Measurements from ENCODE around the gene ARMC9.
"Not testable (repeated sequence)": the region's sequence is repeated elsewhere in the genome, so short reads cannot be mapped to it uniquely, and the experiment has no call there.

The ARMC9 gene

DNA sequence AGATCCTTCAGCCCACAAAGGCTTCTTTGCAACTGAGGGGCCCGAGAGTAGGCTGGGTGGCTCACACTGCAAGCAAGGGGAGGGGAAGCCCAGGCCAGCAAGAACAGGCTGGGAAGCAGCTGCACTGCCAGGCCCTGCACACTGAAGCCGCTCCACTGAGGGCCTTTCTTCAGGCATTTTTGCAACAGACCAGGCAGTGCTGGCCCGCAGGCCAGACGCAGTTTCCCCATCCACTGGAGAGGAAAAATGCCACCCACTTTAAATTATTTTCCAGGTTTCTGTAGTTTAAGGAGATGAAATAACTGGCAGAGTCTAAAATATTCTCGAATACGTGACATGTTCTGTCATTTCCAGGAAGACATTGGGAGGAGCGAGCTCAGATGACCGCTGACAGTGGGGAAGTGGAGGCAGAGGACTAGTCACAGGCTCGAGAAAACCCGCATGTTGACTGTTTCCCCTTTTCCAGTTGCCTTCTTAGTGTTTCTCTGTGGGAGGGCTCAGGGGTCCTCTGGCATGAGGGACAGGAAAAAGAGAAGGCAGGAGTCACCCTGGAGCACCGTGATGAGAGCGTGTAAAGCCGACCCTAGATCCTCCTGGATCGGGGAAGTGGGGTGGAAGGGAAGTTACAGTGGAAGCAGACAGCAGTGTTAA lies 143.8 kb downstream of the ARMC9 start:
- no peak for DNase-seq (ENCODE audit: low read depth)

DNA sequence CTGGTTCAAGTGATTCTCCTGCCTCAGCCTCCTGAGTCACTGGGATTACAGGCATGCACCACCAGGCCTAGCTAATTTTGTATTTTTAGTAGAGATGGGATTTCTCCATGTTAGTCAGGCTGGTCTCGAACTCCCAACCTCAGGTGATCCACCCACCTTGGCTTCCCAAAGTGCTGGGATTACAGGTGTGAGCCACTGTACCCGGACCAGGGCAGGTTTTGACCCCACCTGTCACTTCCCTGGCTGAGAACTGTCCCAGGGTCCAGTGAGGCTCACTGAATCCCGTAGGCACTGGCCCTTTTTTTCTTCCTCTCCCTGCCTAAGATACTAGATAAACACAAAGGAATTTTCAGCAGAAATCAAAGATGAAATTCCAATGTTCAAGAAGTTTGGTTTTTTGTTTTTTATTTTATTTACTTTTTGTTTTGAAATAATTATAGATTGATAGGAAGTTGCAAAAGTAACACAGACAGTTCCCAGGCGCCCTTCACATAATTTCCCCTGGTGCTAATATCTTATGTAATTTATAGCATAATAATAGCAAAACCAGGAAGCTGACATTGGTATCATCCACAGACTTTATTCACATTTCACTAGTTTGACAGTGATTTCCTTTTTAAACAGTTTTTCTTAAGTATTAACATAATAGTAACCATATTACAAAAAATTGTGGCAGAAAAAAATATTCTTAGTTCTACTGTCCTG lies 144.7 kb downstream of the ARMC9 start:
- DNase-seq (ENCODE audit: low read depth), result no peak

DNA sequence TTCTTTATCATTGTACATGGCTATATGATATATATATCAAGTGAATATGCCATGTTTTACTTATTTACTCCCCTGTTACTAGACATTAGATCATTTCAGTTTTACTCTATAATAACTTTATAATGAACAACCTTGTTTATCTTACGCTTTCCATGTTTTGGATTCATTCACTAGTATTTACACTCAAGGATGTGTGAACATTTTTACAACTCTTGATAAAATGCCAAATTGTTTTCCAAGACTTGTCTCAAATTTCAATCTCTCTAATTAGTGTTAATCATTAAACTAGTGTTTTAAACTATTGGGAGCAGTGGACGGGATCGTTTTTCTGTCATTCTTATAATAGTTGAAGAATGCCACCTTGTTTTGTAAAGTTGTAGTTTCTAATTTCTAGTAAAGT lies 145.6 kb downstream of the ARMC9 start:
- DNase-seq (ENCODE audit: low read depth), result no peak

DNA sequence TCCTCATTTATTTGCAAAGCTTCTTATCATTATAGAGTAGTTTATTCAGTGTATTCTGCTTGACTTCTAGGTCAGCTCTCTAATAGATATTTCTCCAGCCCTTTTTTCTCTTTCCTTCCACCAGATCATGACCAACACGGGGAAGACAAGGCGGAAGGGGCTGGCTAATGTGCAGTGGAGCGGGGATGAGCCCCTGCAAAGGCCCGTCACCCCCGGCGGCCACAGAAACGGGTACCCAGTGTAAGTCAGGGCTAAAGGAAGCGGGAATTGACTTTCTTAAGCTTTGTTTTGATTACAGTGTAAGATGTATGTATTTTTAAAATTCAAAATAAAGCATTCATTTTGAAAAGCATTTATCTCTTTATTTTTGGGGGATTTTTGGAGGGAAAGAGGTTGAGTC lies 146.4 kb downstream of the ARMC9 start:
- no peak for DNase-seq (ENCODE audit: low read depth)

DNA sequence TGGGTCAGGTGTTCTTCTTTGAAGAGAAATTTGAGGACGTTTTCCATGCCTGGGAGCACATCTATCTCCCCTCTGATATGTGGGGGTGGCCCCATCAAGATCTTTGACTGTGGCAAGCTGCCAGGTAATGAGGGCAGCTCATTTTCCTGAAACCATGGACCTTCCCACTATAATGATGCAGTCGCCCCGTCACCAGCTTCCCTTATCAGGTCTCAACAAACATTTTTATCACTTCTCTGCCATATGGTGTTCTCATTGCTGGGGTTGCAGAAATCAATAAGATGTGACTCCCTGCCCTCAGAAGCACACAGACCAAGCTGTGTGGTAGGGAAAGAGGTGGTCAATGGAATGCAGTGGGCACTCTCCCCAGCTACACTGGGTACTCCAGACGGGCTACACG lies 148.7 kb downstream of the ARMC9 start:
- DNase-seq (ENCODE audit: low read depth), result no peak

DNA sequence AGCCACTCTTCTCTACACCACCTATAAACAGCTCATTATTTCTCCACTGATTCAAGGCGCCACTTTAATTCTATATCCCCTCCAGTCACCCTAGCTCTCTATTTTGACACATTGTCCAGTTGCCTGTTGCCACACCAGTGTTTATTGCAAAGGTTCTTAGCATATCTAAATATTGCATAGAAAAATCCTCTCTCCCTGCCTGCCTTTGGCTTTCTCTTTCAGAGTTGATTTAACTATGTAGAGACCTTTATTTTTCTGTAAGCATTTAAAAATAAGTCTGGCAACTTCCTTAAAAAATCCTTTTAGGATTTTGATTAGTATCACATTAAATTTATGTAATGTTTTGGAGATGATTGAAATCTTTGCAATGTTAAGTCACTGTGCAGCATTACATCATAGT lies 149.2 kb downstream of the ARMC9 start:
- DNase-seq (ENCODE audit: low read depth), result no peak

DNA sequence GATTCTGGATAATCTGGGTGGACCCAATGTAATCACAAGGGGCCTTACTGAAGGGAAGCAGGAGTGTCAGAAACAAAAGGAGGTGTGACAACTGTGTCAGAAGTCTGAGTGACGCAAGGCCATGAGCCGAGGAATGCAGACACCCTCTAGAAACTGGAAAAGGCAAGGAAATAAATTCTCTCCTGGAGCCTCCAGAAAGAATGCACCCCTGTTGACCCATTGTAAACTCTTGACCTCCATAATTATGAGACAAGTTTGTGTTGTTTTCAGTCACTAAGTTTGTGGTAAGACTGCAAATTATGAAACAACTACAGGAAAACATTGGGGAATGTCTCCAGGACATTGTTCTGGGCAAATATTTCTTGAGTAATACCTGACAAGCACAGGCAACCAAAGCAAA lies 149.7 kb downstream of the ARMC9 start:
- DNase-seq (ENCODE audit: low read depth), result no peak

DNA sequence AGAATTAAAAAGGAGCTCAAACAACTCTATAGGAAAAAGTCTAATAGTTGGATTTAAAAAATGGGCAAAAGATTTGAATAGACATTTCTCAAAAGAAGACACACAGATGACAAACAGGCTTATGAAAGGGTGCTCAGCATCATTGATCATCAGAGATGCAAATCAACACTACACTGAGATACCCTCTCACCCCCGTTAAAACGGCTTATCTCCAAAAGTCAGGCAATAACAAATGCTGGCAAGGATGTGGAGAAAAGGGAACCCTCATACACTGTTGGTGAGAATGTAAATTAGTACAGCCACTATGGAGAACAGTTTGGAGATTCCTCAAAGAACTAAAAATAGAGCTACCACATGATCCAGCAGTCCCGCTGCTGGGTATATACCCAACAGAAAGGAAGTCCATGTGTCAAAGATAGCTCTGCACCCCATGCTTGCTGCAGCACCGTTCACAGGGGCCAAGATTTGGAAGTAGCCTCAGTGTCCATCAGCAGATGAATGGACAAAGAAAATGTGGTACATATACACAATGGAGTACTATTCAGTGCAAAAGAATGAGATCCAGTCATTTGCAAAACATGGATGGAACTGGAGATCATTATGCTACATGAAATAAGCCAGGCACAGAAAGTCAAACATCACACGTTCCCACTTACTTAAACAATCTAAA lies 150.4 kb downstream of the ARMC9 start:
- no peak for DNase-seq (ENCODE audit: low read depth)

DNA sequence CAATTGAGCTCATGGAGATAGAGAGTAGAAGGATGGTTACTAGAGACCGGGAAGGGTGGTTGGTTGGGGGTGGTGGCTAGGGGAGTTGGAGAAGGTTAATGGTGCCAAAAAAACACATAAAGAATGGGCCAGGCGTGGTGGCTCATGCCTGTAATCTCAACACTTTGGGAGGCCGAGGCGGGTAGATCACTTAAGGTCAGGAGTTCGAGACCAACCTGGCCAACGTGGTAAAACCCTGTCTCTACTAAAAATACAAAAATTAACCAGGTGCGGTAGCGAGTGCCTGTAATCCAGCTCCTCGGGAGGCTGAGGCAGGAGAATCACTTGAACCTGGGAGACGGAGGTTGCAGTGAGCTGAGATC lies 150.9 kb downstream of the ARMC9 start:
- not testable (repeated sequence) for DNase-seq (ENCODE audit: low read depth)

DNA sequence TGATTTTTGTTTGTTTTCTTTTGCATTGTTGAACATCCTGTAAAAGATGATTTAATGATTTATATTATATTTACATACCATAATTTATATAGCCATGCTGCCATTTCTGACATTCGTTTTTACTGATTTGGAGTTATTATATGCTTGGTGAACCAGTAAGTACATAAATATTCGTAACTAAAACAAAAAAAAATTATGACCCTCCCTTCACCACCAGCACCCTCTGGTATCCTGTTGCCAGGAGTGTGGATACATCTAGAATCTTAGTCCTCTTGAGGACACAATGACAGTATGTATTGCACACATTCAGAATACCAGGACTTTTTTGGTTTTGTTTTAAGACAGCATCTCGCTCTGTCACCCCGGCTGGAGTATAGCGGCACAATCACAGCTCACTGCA lies 153.2 kb downstream of the ARMC9 start:
- no peak for DNase-seq (ENCODE audit: low read depth)

DNA sequence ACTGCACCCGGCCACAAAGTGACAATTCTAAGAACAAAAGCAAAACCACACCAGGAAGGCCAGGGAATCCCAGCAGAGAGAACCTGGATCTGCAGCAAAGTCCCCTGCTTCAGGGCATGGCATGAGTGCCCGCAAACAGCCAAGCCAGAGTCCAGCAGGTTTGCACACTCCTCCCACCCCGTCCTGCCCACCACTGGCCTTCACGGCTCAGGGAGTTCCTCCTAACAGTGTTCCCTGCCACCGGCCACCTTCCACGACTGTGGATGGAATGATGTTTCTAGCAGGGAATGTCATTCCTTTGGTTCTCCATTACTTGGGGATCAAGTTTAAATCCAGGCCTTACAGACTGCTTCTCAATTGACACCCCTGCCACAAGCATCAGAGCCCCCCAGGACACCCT lies 155.0 kb downstream of the ARMC9 start:
- DNase-seq (ENCODE audit: low read depth), result no peak

DNA sequence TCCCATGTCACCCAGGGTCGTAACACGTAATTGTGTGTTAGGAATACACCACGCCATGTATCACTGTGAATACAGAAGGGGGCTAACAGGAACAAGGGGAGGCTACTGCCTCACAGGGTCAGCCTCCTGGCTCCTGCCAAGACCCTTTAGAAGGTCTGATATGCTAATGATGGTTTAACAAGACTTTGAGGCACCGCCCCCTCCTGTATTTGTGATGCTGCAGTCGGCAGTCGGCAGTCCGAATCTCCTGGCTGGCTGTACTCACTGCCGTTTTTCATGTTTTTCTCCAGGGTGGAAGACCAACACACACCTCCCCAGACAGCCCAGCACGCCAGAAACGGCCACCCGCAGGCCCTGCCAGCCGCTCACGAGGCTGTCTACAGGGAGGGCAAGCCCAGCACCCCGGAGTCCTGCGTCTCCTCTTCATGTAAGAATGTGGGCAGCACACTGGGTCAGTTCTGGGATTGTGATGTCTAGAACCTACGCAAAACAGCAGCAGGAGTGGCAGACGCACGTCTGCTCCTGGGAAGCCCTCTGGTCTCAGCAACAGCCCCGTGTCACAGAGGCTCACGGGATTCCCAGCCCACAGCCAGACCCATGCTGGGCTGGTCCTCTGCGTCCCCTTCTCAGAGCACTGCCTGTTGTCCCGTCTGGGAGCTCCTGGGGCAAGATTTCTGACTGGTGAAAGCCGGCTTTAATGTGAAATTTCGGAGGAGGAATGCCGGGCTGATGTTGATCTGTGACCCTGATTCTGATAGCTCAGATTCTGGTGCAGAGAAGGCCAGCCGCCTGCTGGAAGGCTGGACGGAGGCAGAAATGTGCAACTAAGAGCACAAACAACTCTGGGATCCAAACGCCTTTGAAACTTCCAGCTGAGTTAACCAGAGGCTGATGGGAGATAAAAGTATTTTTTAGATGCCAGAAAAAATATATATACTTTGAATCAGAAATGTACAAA lies 157.4 kb downstream of the ARMC9 start:
- DNase-seq (ENCODE audit: low read depth), result no peak

DNA sequence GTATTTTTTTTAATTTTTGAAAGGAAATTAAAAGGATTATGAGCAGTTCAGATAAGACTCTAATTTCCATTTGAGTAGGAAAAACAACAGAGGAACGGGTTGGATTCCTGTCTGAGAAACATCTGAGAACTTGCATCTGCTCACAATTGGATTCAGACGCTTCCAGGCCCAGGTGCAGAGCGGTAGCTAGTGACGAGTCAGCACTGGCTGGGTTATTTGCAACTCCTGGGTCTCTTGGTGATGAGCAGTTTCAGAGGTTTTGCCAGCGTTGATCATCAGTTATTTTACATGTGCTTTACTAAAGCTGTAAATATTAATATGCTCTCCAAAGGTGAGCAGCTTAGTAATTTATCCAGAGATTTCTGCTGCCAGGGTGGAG lies 158.0 kb downstream of the ARMC9 start:
- DNase-seq (ENCODE audit: low read depth), result no peak

DNA sequence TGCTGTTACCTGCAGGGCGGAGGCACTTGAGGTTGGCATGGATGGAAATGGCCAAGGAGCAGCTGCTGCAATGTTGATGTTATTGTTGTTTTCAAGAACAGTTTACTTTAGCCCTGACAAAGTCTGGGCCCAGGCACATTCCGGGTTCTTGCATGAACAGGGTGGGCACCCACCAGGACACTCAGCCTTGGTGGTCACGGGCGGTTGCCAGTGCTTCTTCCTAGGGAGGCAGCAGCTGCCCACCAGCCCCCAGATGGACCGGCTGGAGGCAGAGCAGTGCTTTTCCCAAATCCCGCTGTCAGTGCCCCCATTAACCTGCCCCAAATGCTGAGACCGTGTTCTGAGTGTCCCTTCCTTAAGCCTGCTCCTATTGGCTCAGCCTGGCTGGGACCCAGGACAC lies 158.6 kb downstream of the ARMC9 start:
- no peak for DNase-seq (ENCODE audit: low read depth)

DNA sequence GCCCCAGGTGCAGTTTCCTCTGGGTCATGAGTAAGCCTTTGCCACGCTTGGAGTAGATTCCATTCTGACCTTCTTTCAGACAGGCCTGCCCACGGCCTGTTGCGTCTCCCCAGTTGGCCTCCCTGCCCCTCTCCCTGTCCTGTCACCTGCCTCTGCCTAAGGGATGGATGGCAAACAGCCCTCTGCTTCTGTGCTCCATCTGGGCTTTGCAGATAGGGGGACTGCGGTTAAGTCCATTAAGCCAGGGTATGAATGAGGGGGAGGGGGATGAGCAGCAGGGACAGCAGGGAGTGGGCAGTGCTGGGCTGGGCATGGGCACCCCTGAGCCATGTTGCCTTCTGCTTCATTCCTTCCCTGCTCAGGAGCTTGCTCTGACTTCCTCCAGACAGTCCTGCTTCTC lies 159.5 kb downstream of the ARMC9 start:
- no peak for DNase-seq (ENCODE audit: low read depth)

DNA sequence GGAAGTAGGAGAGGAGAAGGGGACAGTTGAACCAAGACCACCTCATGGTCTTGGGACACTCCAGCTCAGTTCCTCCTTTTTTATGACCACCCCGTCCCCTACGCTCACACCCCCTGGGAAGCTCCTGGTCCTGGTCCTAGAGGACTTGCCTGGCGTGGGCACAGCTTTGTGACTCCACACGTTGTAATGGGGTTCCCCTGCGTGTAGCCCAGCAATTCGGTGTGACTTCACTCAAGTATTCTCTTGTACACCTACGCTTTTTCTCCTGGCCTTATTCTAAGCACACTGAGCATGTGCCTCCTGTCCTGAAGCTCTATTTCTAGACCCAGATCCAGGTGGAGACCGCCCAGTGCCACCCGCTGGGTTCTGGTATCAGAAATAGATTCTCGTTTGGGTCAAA lies 161.0 kb downstream of the ARMC9 start:
- DNase-seq (ENCODE audit: low read depth), result no peak

DNA sequence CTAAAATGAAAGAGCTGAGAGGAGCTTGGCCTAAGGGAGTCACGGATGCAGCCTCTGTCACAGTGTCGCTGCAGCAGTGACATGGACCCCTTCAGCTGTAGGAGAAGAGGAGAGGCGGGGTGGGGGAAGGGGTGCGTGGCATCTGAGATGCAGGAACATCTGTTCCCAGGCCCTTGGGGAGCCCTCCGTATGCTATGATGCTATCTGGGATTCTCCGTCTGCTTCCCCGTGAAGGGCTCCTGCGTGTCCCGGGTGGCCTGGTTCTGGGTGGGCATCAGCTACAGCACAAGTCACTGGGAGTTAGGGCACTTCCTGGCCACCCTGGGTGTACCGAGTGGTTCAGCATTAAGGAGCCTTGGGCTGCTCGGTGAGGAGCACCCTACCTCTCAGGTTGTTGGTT lies 161.5 kb downstream of the ARMC9 start:
- DNase-seq (ENCODE audit: low read depth), result no peak

DNA sequence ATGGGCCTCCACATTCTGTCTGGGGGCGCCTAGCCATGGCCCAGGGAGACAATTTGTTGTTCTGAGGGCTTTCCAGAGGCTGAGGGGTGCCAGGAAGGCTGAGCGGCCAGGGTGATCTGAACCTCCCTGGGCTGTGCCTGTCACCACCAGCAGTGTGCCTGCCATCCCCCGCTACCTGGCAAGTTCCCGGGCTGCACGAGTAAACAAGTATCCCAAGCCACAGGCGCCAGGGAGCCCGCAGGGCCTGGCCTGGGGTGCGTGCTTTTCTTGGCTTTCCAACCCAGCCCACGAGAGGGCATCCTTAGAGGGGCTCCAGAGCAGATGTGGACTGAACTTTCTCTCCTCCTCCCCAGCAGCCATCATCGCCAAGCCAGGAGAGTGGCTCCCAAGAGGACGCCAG lies 162.0 kb downstream of the ARMC9 start:
- no peak for DNase-seq (ENCODE audit: low read depth)

DNA sequence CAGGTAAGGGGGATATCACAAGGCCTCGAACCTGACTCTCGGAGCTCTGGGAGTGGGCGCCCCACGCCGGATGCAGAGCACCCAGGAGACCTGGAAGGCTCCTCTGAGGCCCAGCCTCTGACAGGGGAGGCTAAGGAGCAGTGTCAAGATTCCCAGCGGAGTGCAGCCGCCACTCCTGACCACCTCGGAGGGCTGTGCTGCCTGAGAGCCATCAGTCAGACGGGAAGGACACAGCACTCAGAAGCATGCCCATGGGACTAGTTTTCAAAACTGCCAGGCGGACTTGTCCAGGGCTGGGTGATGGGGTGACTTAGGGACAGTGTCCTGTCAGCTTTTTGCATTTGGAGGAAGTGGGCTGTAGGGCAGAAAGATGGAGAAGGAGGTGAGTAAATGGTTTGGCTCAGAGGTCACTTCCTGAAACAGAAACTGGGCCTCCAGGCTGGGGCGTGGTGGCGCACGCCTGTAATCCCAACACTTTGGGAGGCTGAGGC lies 162.5 kb downstream of the ARMC9 start:
- DNase-seq (ENCODE audit: low read depth), result no peak

DNA sequence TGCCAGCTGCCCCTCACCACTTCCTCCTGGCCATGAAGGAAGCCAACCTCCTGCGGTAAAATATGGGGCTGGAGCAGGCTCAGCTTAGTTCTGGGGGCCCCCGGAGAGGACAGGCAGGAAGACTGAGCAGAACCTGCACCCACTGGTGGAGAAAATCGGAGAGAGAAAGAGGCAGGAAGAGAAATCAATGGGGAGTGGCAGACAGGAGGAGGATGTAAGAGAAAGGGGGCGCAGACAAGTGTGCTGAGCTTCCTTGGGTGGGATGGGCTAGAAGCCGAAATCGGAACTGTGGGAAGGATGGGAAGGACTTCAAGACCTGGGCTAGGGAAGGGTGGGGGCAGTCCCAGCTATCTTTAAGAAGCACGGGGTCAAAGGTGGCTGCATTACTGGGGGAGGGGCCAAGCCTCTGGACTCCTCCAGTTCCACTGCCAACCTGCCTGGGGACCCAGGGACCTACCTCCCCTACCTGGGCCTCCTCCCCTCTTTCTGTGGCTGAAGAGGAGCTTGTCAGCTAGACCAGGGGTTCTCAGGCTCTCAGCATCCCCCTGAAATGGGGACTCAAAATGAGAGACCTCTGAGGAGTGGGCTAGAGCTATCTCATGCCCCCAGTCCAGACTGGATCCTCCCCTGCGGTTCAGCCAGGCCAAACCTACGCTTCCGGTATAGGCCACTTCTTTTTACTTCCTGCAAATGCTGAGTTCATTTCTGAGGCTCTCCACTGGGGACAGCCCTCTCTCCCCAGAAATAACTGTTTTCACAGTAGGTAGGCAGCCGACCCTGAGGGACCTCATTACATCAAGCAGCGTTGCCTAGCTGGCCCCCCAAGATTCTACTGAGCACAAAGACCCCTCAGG lies 163.5 kb downstream of the ARMC9 start:
- DNase-seq (ENCODE audit: low read depth), result no peak

DNA sequence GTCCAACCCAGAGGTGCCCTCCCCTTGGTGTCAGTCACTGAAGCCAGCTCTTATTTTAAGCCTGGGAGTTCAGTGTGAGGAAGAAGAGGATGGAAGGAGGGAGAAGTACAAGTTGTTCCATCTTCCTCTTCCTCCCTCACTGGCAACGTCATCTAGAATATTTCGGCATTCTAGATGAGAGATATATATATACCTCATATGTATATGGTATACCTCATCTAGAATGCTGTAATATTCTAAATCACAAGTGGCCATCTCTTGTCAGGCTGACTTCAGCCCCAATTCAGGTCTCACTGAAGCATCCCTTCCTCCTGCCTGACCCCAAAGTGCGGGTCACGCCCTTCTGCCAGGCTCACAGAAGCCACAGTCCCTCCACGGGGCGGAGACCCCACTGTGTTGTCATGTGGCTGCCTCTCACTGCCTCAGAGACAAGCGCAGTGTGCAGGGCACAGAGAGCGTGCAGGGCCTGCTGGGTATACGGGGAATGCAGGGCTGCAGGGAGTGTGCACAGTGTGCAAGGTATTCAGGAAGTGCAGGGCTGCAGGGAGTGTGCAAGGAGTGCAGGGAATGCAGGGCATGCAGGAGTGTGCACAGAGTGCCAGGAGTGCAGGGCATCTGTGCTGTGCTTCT lies 164.2 kb downstream of the ARMC9 start:
- DNase-seq (ENCODE audit: low read depth), result no peak
